Myocyte (in vitro differentiated cells): Measurements from ENCODE around the gene SMCO4. TPM values are rescaled to one million over a fixed set of nuclear protein-coding genes. Genes with fewer than 3 reads are reported as not detected.
A peak's percentile ranks its signal among the peaks of the same experiment; 100 is the strongest.

Experiments used
- DNase-seq: peaks from one replicate; pipeline ENCODE4 v3.0.0-alpha.2; 2012; ENCODE audit warnings: low read depth
- total RNA-seq: library from RNA; depleted of rRNA; stranded (reverse); fragments of >200 nt; gene quantifications from 2 replicates; pipeline ENCODE4 v1.2.3, GENCODE V29; 2014

Gene SMCO4
- total RNA-seq, 1 donor from 2014 or later, result 2.2 TPM

- no peak for DNase-seq
Observed at GRCh38 chr11:93505703-93506102, 37.5 kb downstream of the SMCO4 start.

DNA sequence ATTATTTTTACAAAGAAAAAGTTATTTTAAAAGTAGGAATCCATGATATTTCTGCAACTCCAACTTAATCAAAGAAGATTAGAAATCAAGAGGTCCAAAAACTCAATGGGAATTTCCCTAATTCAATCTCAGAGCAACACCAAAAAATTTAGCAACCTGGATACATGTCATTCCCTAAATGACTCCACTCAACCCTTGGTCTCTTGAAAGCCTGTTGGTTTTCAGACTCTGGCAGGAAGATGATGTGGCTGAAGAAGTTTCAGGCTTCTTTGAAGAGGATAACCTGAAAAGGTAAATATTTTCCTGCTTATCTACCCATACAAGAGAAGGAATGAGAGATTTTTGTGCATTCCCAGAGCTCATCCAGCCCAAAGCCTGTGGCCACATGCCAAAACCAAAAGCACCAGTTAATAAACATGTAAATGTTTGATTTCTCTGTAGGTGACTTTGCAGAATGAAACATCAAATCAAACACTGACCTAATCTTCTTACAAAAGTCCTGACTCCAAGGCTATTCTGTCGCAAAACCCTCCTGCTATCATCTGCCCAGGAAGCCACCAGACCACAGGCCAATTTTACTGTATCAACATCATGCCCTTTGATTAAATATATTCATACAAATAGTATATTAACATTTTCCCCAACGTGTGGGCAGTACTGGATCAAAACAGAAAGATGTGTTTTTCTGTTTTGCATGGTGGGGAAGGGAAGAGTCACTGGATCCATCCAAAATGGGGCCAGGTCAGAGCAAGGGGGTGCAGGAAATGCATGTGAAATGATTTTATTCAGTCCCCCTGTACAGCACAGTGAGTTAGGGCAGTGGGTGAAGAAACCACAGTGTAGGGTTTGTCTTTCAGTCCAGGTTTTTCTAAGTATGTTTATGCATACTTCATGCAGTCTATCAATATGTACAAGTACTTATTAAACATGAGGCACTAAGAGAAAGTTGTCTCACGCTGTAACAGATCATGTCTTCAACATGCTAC lies 38.8 kb downstream of the SMCO4 start:
- no peak for DNase-seq

DNA sequence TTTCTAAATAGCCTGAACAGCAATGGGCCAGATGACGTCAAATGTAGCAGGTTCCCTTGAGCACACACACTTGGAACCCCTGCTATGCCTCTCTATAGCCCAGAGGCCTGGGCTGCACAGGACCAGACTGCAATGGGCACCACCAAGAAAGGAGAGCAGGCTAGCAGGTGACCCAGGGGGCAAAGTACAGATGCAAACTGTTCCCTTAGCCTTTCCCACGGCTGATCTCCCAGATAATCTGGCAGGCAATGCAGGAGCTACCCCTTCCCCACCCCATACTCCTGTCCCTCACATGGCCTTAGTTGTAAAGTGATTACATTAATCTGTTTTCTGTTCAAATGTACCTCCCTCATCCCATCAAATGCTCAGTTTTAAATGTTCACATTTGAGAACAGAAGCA lies 41.3 kb downstream of the SMCO4 start:
- DNase-seq, result no peak

DNA sequence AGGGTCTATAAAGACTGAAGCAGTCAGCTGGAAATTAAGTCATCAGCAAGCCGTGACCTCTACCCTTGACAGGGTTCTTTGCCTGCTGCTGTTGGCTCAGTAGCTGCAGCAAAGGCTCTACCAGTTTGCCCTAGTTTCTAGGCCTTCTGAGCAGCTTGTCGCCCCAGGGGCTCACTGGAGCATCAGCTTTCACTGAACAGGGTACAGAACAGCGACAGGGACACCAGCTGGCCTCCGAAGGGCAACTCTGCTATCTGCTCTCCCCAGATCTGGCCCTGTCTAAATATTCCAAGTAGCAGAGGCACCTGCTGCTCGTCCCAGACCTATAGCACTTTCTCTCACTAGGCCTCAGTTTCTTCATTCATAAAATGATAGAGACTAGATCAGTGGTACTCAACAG lies 42.4 kb downstream of the SMCO4 start:
- no peak for DNase-seq

- peak; percentile 21 for DNase-seq
Observed at GRCh38 chr11:93498641-93499040, 44.5 kb downstream of the SMCO4 start.

DNA sequence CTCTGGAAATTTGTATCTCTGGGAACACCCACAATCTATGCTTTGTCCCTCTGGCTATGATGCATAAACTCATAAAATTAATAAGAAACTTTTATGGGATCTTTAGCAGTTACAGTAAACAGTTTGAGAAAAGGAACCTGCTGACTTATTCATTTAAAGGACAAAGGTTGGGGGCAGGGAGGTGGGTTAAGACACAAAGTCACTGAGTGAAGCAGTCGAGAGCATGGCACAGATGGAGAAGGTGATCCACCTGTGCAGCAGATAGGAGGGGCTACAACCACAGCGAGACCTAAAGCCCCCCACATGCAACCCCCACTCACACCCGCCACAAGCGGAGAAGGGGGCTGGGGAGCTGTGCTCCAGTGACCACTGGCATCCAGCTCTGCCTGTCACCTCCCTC lies 45.0 kb downstream of the SMCO4 start:
- DNase-seq, result no peak

GRCh38 chr11:93497596-93497995 lies 45.6 kb downstream of the SMCO4 start:
- DNase-seq, result no peak

- DNase-seq, result peak; percentile 55
Observed at GRCh38 chr11:93494357-93494756, 48.8 kb downstream of the SMCO4 start.

GRCh38 chr11:93493252-93493897 lies 49.8 kb downstream of the SMCO4 start:
- DNase-seq, result no peak

- no peak for DNase-seq
Observed at GRCh38 chr11:93492464-93493251, 50.5 kb downstream of the SMCO4 start.

GRCh38 chr11:93491973-93492372 lies 51.2 kb downstream of the SMCO4 start:
- no peak for DNase-seq

DNA sequence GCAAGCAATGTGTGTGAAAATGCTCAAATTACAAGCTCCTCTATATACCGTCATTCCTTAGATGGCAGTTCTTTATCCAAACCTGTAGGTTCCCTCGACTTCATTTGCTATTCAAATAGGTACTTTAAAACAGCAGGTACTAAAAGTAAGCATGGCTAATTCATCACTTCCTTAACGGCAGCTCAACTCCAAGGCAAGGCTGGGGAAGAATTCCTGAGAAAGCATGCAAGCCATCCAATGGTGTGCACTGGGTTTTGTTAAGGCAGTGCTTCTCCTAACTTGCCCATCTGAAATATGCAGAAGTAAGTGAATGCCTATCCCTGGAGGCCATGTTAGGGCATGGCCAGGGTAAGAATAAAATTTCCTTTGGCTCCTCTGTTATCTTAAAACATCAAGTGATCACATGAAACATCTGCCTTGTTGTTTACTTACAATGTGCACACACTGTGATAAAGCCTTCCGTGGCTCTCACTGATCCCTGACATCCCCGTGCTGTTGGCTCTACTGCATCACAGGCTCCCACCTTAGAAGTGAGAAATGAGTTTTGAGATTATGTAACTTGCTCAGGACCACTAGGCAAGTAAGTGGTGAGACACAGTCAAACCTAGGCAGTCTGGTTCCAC lies 52.1 kb downstream of the SMCO4 start:
- DNase-seq, result no peak

DNA sequence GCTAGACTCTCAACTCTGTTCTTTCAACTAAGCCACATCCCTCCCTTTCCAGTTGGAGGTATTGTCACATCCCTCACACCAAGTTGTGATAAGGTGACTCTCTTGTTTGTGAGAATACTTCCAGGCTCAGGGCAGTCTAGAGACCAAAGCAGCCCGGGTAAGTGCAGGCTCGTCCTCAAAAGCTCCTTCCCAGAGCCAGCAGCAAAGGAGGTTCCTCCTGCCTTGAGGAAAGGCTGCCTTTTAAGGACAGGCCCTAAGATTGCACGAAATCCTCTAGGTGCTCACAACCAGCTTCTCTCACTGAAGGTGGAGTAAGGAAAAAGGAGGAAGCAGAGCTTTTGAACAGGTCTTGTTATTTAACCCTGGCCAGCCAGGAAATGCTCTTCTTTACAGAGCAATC lies 53.4 kb downstream of the SMCO4 start:
- no peak for DNase-seq

- no peak for DNase-seq
Observed at GRCh38 chr11:93487032-93487483, 56.1 kb downstream of the SMCO4 start.

DNA sequence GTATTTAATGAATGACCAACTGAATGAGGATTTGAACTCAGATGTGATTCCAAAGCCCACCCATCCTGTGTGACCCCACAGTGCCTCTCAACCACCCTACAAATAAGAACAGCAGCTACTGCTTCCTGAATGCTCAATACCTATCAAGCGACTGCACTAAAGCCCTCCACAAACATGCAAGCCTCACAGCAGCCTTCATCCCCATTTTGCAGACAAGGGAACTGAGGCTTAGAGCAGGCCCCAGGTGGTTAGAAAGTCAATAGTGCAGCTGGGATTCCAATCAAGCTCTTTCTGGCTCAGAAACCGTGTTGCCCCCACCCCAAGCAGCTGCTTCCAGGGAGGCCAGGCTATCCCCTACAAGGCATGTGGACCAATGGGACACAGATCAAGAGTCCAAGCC lies 57.2 kb downstream of the SMCO4 start:
- no peak for DNase-seq

DNA sequence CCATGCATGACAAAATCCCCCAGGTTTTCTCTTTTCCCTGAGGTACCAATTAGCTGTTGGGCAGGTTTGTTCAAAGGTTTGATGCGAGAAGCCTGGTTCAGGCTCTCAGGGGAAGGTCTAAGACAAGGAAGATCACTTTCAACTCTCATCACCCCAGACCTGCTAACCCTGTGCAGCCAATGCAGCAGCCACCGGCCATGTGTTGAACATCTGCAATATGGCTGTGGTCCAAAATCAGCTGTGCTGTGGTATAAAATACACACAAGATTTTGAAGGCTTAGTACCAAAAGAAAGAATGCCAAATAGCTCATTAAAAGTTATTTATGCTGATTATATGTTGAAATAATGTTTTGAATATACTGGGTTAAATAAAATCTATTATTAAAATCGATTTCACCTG lies 58.5 kb downstream of the SMCO4 start:
- peak; percentile 12 for DNase-seq

DNA sequence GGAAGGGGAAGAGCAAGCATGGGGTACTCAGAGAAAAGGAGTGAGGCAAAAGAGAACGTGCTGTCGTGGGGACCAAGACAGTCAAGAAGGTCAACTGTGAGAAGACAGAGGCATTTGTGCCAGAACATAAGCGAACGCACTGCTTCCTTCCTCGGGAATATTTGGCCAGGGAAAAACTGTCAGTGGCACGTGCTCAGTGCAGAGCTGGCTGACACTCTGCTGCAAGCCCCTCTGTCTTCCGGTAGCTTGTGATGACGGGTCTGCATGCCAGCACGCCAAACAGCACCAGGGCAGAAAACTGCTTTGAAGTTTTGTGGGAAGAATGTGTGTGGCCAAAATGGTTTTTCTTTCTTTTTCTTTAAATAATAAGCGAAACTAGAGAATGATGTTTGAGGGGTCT lies 60.6 kb downstream of the SMCO4 start:
- no peak for DNase-seq

DNA sequence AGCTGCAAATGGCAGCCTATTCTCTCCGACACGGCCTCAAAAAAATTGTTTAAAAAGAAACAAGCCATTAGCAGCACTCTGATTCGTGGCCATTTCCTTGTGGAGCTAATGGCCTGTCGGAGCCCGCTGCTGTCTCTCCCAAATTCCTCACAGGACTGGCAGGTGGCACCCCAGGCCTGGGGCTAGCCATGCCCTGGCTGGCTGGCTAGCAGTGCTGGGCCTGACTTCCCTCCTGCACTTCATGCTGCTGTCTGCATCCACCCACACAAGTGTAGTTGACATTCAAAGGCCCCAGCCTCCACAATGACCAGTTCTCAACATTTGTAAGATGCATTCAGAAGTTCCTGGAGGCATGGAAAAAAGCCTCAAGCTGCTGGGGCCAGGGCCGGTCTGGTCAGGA lies 61.5 kb downstream of the SMCO4 start:
- DNase-seq, result no peak

DNA sequence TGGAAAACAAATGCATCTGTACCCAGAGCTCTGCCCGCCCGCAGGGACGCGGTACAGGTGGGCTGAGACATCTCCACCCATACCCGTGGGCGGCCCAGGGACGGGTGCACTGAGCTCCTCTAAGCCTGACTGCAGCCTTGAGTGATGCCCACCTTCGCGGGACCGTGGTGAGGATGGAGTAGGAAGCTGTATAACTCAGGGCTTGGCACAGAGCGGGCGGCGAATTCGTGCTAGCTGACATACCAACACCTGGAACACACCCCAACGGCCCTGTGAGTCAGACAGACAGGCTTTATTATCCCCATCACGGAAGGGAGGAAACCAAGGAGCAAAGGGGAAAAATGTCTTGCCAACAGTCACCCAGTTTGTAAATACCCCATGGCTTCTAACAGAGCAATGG lies 61.9 kb downstream of the SMCO4 start:
- no peak for DNase-seq

DNA sequence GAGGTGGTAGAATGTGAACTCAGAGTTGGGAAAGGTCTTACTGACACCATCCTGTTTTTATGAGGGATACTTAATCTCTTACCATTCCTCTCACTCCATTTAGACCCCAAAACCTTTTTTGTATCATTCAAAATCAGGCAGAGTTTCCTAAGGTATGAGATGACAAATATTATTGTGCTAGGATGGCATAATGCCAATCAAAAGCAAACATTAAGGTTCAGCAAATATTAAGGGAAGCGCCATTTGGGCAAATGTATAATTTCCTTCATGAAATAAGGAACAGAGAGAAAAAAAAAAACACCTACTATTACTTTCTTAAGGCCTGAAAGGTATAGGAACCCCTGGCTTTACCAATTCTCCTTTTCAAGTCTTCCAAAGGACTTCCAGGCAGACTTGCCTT lies 62.4 kb downstream of the SMCO4 start:
- DNase-seq, result no peak

DNA sequence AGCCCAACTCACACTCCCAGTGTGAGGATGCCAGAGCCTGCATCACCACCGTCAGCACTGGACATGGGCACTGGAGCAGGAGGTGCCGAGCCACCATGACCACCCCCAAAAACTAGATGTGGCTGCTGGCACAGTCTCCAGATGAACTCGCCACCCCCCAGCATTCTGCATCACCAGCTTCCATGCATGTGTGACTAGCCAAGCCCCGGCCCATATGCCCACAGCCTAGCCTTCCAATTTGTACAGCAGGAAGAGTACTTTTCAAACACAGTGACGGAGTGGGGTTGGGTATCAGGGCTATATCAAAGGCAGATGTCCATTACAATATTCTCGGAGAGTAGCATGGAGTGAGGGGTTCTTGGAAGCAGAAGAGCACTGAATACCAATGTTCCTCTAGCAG lies 62.9 kb downstream of the SMCO4 start:
- no peak for DNase-seq
